Measurements from ENCODE around the gene PODXL.
"Not testable (repeated sequence)": the region's sequence is repeated elsewhere in the genome, so short reads cannot be mapped to it uniquely, and the experiment has no call there.

Gene PODXL

DNA sequence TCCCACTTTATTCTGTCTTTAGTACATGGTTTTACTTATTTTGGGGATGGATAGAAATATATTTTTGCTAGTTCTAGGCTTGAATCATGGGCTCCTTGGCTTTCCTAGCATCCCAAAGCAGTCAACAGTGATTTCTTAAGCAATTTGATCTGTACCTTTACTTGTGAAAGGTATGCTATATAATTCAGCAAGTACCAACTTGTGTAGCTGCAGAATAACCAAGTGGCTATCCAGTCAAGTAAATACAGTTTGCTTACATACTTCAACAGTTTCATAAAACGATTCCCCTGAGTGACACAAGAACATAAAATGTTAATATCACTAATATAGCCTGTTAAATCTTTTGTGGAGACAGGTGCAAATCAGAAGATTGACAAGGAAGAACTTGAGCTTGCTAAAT, 67.2 kb downstream of the PODXL start:
- no peak for DNase-seq

DNA sequence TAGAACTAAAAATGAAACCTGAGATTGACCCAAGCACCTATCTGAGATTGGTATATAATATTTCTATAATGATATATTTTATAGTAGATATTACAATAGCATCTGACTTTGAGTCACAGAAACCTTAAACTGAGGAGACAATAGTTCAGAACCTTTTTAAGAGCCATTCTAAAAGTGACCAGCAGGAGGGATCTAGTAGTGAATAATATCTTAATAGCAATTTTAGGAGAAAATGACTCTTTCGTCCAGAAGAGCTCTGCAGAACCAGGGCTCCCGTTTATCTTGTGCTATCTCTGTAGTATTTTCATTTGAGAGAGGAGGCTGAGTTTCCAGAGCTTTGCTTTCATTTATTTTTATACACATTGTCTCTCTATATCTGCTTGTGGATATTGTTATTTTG, 68.1 kb downstream of the PODXL start:
- DNase-seq = no peak

DNA sequence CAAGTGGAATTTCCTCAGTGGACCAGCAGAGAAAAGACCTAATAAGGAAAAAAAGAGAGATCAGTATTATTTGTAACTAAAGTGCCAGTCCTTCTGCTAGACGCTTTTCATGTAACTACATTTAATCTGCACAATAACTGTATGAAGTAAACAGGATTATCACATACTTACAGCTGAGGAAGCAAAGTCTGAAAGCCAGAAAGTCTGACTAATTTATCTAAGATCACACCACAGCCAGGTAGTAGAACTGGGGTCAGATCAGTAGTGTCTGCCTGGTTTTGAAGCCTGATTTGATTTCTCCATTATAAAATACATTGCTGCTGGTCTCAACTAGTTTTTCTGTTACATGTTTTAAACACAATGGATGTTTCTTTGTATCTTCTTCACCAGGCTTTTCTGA, 69.2 kb downstream of the PODXL start:
- DNase-seq = no peak

DNA sequence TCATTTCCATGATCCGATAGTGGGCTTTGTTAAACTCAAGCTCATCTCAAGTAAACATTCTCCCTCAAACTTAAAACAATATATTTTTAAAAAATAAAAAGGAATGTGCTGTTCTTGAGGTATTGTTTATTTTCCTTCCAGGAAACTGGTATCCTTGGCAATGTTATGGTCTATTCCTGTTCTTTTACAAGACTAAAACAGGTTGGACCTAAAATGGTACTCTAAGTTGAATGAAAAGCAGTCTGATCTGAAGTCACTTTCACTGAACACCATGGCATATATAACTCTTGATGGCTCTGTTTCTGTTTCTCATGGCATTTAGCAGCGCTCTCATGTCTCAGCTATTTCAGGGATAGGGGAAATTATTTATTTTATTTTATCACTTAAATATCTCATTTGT, 70.1 kb downstream of the PODXL start:
- no peak for DNase-seq

DNA sequence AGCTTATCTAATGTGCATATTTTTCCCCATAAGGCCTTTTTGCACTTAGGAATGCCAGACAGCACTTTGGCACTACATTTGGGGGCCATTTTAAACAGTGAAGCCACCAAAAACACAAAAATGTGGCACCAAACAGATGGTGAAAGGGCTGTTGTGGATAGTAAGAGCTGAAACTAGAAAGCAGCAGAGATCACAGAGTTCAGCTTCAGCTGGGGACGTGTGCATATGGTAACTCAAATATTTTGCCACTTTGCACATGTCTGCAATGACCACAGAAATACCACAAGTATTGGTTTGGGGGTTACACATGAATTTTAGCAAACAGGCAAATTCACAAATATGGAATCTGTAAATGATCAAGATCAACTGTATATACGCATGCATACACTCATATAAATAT, 72.8 kb downstream of the PODXL start:
- DNase-seq = no peak

DNA sequence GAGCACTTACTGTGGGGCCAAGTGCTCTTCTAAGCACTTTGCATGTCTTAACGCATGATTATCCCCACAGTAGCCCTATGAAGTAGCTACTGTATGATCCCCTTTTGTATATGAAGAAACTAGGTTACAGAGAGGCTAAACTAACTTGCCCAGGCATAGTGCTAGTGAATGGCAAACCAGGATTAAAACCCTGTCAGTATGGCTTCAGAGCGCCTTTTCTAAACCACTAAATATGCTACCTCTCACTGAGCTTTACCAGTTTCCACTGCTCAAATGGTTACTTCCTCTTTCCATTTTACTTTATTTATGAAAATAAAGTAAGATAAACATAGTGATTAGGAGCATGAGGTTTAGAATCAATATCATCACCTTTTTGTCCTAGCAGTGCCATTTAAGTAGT, 73.6 kb downstream of the PODXL start:
- DNase-seq = no peak

DNA sequence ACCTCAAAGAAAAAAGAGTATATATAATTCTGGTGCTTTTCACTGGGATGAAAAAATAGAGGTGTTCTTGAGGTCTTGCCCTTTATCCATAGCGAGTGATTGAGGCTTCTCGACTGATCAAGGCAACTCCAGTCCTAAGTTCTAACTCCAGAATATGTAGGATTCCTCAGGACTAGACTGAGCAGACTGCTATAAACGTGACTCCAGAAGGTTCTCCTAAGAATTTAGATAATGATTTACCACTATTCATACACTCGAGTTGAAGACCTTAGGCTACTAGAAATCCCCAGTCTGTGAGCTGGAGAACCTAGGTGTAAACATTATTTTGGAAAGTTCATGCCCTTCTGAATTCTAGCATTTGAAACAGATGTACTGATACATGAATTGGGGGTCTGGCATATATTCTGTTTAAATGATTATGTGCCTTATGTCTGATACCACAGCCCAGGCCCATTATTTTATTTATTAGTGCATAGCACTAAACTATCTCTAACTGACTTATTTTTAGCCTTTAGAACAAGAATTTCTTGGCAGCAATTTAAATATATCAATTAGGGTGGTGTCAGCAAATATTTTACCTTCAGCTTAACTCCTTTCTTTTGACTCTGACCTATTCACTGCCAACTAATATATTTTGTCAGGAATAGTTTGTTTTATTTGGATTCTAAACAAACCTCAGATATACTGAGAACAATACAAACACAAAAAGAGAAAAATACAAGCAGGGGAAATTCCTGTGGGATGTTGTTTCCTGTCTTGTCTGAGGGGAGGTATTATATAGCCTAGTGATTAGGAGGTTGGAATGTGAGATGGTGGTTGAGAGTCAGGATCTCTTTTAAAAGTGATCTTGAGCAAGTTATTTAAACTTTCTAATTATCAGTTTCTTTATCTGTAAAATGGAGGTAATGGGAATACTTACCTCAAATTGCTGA, 75.8 kb downstream of the PODXL start:
- no peak for DNase-seq

DNA sequence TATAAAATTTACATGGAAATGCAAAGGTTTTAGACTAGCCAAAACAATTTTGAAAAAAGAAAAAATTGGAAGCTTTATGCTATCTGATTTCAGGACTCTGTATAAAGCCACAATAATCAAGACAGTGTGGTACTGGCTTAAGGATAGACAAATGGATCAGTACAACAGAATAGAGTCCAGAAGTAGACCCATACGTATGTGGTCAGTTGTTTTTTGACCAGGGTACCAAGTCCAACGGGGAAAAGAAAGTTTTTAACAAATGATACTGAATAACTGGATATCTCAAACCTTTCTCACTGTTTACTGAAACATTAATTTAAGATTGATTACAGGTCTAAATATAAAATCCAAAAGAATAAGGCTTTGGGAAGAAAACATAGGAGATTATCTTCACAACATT, 79.7 kb downstream of the PODXL start:
- no peak for DNase-seq

DNA sequence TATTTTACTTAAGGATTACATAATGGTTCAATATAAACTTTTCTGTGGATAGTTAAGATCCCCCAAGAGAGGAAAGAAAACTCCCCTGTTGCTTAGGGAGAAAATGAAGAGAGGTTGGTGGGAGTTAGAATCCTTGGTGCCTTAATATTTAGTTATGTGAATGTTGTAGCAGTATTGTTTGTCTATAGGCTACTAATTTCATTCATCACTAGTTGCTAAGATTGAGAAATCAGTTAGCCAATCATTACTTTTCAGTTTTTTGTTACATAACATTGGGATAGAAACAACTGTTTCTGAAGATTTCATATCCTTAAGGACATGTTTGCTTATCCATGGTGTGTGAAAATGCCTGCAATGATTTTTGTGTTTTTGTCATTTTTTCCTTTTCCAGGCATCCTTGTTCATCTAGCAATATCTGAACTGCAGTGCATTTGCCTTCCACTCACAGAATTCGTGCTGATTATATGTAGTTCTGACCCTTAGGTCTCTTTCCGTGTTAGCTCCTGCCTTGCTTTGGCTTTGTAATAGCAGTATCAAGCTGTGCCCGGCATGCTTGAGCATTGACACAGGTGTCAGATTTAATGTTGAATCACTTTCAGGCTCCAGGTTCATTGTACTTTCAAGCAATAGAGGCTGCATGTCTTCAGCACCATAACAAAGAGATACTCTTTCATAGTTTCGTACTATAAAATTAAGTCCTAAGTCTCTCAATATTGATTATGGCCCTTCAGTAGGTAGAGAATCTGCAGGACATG, 85.0 kb downstream of the PODXL start:
- no peak for DNase-seq

DNA sequence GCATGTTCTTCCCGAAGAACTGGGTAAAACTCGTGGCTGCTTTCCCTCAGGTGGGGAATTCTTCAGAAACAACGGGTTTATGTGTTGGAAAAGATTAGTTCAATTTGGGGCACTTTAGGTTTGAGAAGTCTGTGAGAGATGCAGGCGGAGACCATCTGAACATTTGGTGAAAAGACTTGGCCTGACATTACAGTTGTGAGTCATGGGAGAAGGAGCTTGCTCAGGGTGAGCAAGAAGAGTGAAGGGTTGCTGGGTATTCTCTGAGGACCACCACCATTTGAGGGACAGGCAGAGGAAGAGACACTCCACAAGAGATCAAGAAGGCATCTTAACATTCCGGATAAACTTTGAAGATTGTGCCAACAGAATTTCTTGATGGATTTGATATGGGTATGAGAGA, 88.6 kb downstream of the PODXL start:
- DNase-seq = no peak

DNA sequence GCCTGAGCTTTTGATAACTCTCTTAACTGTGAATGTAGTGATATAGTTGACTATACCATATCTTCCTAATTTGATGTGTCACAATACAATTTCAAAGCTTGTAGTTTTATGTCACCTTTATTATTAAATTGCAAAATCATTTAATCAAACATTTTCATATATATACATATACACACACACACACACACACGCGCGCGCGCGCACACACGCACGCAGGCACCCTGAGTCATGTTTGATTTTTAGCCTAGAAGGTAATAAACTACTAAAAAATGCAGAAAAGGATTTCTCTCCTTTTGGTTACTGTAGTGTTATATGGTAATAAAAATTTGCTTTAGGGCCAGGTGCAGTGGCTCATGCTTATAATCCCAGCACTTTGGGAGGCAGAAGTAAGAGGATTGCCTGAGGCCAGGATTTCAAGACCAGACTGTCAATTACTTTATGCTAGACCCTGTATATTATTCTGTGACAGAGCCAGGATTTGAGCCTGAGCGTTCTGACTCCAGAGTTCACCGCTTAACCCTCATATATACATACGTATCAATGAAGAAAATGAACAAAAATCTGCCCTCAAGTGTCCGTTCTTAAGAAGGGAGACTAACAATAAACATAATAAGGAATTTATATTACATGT, 89.6 kb downstream of the PODXL start:
- no peak for DNase-seq

DNA sequence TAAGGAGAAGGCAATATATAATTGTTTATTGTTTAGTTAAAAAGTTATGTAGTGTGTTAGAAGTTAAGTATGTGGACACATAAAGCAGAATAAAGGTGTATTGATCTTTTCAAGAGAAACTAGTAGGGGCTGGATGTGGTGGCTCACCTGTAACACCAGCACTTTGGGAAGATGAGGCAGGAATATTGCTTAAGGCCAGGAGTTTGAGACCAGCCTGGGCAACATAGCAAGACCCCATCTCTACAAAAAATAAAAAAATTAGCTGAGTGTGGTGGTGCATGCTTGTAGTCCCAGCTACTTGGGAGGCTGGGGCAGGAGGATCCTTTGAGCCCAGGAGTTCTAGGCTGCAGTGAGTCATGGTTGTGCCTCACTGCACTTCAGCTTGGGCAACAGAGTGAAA, 93.7 kb downstream of the PODXL start:
- not testable (repeated sequence) for DNase-seq

DNA sequence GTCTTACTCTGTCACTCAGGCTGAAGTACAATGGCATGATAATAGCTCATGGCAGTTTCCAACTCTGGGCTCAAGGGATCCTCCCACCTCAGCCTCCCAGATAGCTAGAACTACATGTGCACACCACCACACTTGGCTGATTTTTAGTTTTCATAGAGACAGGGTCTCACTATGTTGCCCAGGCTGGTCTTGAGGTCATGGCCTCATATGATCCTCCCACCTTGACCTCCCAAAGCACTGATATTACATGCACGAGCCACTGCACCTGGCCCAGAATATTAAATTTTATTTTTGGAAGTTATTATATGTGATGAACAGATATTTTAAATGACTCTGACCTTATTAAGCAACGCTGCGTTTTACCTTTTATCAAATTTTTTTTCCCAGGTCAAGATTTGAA, 94.4 kb downstream of the PODXL start:
- no peak for DNase-seq

DNA sequence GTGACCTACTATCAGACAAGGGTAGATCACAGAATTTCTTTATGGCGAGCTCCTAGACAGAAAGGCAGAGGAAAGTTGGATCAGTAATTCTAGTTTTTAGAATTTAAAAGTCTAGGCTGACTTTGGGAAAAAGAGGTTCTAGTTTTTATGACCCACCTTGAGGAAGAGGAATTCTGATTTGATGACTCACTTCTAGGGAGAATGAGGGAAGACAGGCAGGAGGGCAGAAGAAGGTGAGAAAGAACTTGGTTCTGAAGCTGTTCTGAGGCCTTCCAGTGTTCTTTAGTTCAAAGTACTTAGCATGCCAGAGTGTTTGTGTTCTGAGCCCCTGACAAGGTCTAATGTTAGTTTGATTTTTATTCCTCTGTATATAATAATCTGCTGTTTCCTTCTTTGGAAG, 97.2 kb downstream of the PODXL start:
- DNase-seq = no peak

DNA sequence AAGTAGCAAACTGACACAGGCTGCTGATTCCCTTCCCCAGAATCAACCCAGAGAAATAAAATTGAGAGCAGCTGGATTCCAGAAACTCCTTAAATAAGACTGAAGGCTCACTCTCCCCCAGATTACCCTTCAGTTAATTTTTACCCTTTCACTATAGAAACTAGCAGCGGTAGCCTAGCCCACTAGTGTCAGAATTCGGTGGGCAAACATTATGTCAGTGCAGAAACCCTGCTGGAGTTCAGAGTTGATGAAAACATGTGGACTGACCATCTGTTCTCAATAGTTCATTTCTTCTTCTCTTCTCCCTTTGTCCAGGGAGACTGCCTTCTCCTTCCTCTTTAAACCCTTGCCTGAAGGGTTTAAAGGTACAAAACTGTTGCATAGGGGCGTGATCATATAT, 100.1 kb downstream of the PODXL start:
- no peak for DNase-seq

DNA sequence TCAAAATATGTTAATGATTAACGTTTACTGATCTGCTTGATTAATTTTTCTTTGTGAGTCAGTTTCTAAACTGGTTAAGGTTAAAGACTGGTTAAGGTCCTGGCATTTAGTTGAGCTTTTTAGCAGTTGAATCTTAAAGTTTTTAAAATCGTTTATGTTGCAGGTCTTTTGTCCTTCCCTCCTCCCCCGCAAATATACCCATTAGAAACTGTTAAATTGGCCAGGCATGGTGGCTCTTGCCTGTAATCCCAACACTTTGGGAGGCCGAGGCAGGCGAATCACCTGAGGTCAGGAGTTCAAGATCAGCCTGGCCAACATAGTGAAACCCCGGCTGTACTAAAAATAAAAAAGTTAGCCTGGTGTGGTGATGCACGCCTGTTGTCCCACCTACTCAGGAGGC, 100.9 kb downstream of the PODXL start:
- DNase-seq = no peak

DNA sequence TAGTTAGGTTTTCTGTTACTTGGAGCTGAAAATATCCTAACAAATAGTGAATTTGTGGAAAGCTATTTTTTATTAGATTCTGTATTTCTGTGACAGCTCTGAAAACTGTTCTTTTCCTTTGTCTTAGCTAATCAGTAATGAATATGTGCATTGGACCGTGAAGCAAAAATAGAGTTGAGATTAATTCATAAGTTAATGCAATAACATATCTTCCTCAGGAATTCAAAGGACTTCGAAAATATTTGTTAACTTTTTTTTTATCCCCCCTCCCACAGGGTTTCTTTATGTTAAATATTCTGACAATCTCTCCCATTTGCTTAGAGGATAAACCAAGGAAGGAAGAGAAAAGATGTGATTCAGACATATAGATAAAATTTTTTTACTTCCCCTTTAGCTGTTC, 101.4 kb downstream of the PODXL start:
- DNase-seq = no peak

DNA sequence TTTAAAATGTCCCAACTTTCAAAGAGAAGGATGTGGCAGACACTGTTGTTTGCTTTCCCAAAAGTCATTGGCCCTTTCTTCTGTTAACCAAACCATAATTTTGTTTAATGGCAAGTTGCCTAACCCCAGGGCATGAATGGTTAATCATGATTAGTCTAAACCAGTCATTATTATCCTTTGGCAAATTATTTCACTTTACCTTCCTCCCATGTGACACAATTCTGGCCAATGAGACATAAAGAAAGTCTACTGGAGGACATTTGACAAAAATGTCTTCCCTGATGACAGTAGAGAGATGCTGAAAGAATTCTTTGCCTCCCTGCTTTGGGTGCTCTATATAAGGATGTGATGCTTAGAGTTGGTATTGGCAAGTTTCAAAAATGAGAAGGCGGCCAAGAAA, 101.9 kb downstream of the PODXL start:
- no peak for DNase-seq

Data from left hindlimb (tissue), 1 donor.